Pancreas (tissue), 10 donors: ENCODE data around the gene MEX3C. TPM values are rescaled to one million over a fixed set of nuclear protein-coding genes. Genes with fewer than 3 reads are reported as not detected.
A peak's percentile ranks its signal among the peaks of the same experiment; 100 is the strongest.

Experiments used
- ATAC-seq, 4 donors: fragments of 200-7000 bp; cut with Tn5 transposase; one replicate each; pipeline versions ENCODE4 v1.8.0 to v1.9.1; 2020; ENCODE audit warnings: mild to moderate bottlenecking in 4 of 4, moderate library complexity in 4 of 4
- DNase-seq, 6 donors: peaks; one replicate each; pipeline ENCODE4 v3.0.0-alpha.2; 2020
- FAIRE-seq: peaks from 2 replicates; lab custom pipeline; 2012; peaks lifted over from hg19 to GRCh38; lab: Jason Lieb, UNC
- H3K27ac ChIP-seq, 4 donors: fragments of 200-600 bp; sonication (generic); 1 replicate in 3 of 4; 2 replicates in 1 of 4; pipeline versions ENCODE4 v1.5.0 to v1.8.0; 2020
- H3K27me3 ChIP-seq, 4 donors: fragments of 200-600 bp; one replicate each; pipeline ENCODE4 v1.8.0; 2021
- H3K36me3 ChIP-seq, 3 donors: fragments of 200-600 bp; sonication (generic) in 1 of 3; one replicate each; pipeline versions ENCODE4 v1.5.0 to v1.8.0; 2020 to 2021
- H3K4me1 ChIP-seq, 3 donors: fragments of 200-600 bp; one replicate each; pipeline ENCODE4 v1.8.0; 2021
- H3K4me3 ChIP-seq, 4 donors: fragments of 200-600 bp; sonication (generic) in 2 of 4; one replicate each; pipeline versions ENCODE4 v1.5.0 to v1.8.0; 2020 to 2021
- H3K9me3 ChIP-seq, 4 donors: fragments of 200-600 bp; one replicate each; pipeline ENCODE4 v1.8.0; 2021
- WGBS, 2 donors: extraction: QIAGEN DNeasy Blood & Tissue Kit; methylation state at CpG; one replicate each; pipeline ENCODE4 v1.1.7; 2013; 5-methylcytosine and 5-hydroxymethylcytosine counted together
- intact Hi-C, 3 donors: fragments of 100-400 bp; cut with DNase I; formaldehyde crosslinking; loops; one replicate each; pipeline versions ENCODE4 v1.11.1 to v1.14.2; 2022
- polyA plus RNA-seq, 2 donors: library from polyadenylated mRNA; stranded (reverse); fragments of 200-250 nt; gene quantifications; one replicate each; pipeline ENCODE4 v1.2.3, GENCODE V29; 2013
- total RNA-seq, 6 donors: library from RNA; stranded (reverse); fragmentation: NEBNext Ultra II Directional in 4 of 6; extraction: Animal tissue kit (Norgen Biotek cat#: 25700) in 4 of 6; gene quantifications; one replicate each; pipeline versions ENCODE4 v1.2.1 to v1.2.4, GENCODE V29; 2021 to 2023
- TF ChIP-seq, protein P1 (sequence below), 4 donors: fragments of 200-600 bp; sonication (generic) in 3 of 4; IDR thresholded peaks; one replicate each; pipeline versions ENCODE4 v1.5.0 to v1.8.0; 2021; ENCODE audit warnings: antibody characterized with exemption in 4 of 4
- donor health status: healthy with polysubstance abuse.
- donor health status: DM: no; HTN: no; CAD: no; lungs with moderate emphysema.
- donor health status: DM: no; HTN: no; CAD: no.
- donor health status: control.
- donor health status: control.
- donor health status: Bipolar disorder and iron deficiency.
- donor health status: DM: yes; HTN: yes; CAD: no.
- donor health status: DM: no; HTN: no; CAD: no.
- donor health status: DM: no; HTN: no; CAD: no.
- donor health status: DM: yes; HTN: yes; CAD: no.

MEX3C gene
- total RNA-seq (10 to 100 TPM in 4 of 6 donors, 1 to 10 TPM in 2; 7.5 to 18.6 (median 11.7) TPM), polyA plus RNA-seq (1 to 10 TPM; 4.2 to 7.5 TPM)

GRCh38 chr18:51197661-51198424 lies at the start of gene MEX3C:
Gene MEX3C (minus strand): TSS chr18:51197681. CDS start chr18:51197320, 361 bp downstream.
- Histone ChIP-seq H3K9me3 (no peaks in the 10 kb centered on the region), H3K4me3 (peak within 1 kb of the TSS; percentile 69 to 96 (median 89)), H3K27me3 (no peaks in the 10 kb centered on the region), H3K4me1 (peaks cover 9 to 23% (median 16%) of the 10 kb centered on the region in 3 donors), H3K36me3 (no peaks in the 10 kb centered on the region), H3K27ac (peak within 1 kb of the TSS; percentile 78 to 97 (median 91))
- 0% methylated on average over 47 to 51 of the region's 51 CpGs for WGBS, 2 donors
- ATAC-seq (peak; percentile 85 to 92 (median 87)), DNase-seq (peak; percentile 98 to 99 (median 99)), FAIRE-seq (peak; percentile 86)
- intact Hi-C loops = no loop called here
- TF ChIP-seq, protein P1, sequence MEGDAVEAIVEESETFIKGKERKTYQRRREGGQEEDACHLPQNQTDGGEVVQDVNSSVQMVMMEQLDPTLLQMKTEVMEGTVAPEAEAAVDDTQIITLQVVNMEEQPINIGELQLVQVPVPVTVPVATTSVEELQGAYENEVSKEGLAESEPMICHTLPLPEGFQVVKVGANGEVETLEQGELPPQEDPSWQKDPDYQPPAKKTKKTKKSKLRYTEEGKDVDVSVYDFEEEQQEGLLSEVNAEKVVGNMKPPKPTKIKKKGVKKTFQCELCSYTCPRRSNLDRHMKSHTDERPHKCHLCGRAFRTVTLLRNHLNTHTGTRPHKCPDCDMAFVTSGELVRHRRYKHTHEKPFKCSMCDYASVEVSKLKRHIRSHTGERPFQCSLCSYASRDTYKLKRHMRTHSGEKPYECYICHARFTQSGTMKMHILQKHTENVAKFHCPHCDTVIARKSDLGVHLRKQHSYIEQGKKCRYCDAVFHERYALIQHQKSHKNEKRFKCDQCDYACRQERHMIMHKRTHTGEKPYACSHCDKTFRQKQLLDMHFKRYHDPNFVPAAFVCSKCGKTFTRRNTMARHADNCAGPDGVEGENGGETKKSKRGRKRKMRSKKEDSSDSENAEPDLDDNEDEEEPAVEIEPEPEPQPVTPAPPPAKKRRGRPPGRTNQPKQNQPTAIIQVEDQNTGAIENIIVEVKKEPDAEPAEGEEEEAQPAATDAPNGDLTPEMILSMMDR (IDR thresholded peaks at IDR 0.05) = peak in 1 of 4 donors; percentile 20

DNA sequence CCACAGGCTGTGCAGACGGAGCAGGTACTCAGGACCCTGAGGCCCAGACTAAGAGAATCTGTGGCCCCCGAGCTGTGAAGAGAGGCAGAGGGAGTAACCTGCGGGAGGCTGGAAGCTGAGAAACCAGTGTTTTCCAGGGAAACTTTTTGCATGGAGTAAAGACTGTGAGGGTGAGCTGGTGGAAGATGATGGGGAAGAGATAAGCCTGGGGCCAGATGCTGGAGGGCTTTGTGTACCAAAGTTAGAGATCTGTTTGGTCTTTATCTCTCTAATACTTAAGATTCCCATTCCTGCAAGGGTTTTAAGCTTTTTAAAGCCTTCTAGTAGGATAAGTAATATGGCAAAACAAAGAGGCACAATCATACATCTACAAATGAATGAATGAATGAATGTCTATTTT lies 43.7 kb upstream of the MEX3C start:
- Histone ChIP-seq H3K4me3 (no peak overlapping the region), H3K36me3 (no peaks in the 10 kb centered on the region), H3K9me3 (no peaks in the 10 kb centered on the region), H3K27me3 (no peaks in the 10 kb centered on the region), H3K27ac (no peak overlapping the region), H3K4me1 (no peaks in the 10 kb centered on the region)
- TF ChIP-seq, protein P1 (IDR thresholded peaks at IDR 0.05) = no peak
- intact Hi-C loops = no loop called here
- WGBS, 2 donors = 72 to 78% methylated on average over 3 of the region's 3 CpGs
- no peak for FAIRE-seq
- ATAC-seq = no peak
- no peak for DNase-seq

DNA sequence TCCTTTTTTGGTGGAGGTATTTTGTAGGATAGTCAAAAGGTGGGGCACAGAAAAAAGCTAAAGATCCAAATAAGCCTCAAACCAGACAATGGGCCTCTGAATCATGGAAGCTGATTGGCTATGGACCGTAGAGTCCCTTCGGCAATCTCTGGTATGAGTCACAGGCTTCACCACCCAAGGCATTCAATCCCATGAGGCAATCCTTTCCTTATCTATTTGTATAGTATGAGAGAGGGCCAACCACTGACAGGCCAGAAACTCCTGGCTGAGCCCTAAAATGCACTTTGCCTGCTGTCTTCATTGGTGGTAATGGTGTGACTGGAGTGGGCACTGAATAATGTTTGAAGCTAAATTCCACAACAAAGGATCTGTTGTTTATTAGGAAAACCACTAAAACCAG lies 38.7 kb upstream of the MEX3C start:
- FAIRE-seq (no peak), ATAC-seq (peak; percentile 56 to 73 (median 66)), DNase-seq (no peak)
- H3K9me3 ChIP-seq = no peaks in the 10 kb centered on the region
- intact Hi-C loops = loop anchor here in 1 of 3 donors (10.0 kb wide), 1 partner anchor 59 kb away; no protein-coding TSS in a partner anchor
- TF ChIP-seq, protein P1 (IDR thresholded peaks at IDR 0.05) = no peak
- WGBS, 2 donors = 47 to 54% methylated on average over 2 of the region's 2 CpGs
- no peaks in the 10 kb centered on the region for H3K36me3 ChIP-seq
- H3K27me3 ChIP-seq = no peaks in the 10 kb centered on the region
- H3K27ac ChIP-seq = no peak overlapping the region
- no peak overlapping the region for H3K4me3 ChIP-seq
- no peaks in the 10 kb centered on the region for H3K4me1 ChIP-seq

DNA sequence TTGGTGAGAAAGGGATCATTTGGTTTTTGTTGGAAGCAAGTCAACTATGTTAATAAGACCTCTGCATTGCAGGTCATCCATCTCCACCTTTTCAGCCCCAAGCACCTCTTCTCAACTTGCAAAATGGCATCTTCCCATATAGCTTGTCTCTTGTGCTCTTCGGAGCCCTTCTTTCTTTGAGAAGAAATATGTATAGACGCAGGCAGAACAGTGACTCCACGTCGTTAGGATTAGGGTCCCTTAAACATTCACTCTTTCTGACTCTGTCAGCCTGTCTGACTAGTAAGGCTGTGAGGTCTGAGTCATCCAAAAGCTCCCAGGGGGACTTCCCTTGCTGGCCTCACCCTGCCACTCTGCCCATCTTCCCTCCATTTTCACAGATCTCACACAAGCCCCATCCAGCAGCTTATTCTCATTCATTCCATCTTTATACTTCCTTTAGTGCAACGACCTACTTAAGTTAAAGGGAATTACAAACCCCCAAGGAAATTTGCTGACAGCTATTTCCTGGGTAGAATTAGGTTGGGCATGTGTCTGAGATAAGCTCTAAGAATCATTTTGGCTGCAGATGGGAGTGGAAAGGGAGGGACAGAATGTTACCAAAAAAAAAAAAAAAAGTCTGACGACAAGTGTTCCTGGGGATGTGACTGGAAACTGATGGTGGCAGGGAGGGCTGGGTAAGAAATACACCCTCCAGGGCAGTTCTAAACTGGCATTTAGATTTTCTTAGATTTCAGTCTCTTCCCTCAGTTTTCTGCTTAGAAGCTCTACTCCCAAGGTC lies 37.7 kb upstream of the MEX3C start:
- 63 to 73% methylated on average over 6 of the region's 6 CpGs for WGBS, 2 donors
- no peak for FAIRE-seq

More for the DNA sequence above, 37.7 kb upstream of the MEX3C start:
- DNase-seq = no peak
- no peak overlapping the region for H3K4me3 ChIP-seq
- intact Hi-C loops = loop anchor here in 1 of 3 donors (10.0 kb wide), 1 partner anchor 60 kb away; no protein-coding TSS in a partner anchor
- no peak for ATAC-seq
- no peaks in the 10 kb centered on the region for H3K4me1 ChIP-seq
- no peaks in the 10 kb centered on the region for H3K27me3 ChIP-seq
- no peak overlapping the region for H3K27ac ChIP-seq
- H3K36me3 ChIP-seq = no peaks in the 10 kb centered on the region
- no peaks in the 10 kb centered on the region for H3K9me3 ChIP-seq
- TF ChIP-seq, protein P1 (IDR thresholded peaks at IDR 0.05) = no peak
